HFFc6 (cell line): ENCODE measurements around the gene PPM1M. TPM values are rescaled to one million over a fixed set of nuclear protein-coding genes. Genes with fewer than 3 reads are reported as not detected.
A peak's percentile ranks its signal among the peaks of the same experiment; 100 is the strongest.

Experiments
- DNase-seq: peaks from one replicate; pipeline ENCODE4 v3.0.0-alpha.2; 2018
- H3K27ac Mint-ChIP-seq: 2 replicates; pipeline ENCODE4 v1.8.0; 2020; ENCODE audit warnings: mild to moderate bottlenecking, mixed read lengths
- H3K27me3 Mint-ChIP-seq: 2 replicates; pipeline ENCODE4 v1.8.0; 2021; ENCODE audit warnings: mild to moderate bottlenecking, moderate library complexity, mixed read lengths; ENCODE audit not compliant: insufficient read depth
- H3K36me3 Mint-ChIP-seq: 2 replicates; pipeline ENCODE4 v1.8.0; 2021; ENCODE audit warnings: low read depth, mixed read lengths
- H3K4me1 Mint-ChIP-seq: 2 replicates; pipeline ENCODE4 v1.8.0; 2020; ENCODE audit warnings: low read depth, mixed read lengths
- H3K4me3 Mint-ChIP-seq: 2 replicates; pipeline ENCODE4 v1.8.0; 2020; ENCODE audit warnings: mild to moderate bottlenecking, moderate library complexity, mixed read lengths
- H3K9me3 Mint-ChIP-seq: 2 replicates; pipeline ENCODE4 v1.8.0; 2020; ENCODE audit warnings: mild to moderate bottlenecking, mixed read lengths
- CTCF ChIP-seq: fragments of 200-600 bp; sonication (generic); IDR thresholded peaks from 2 replicates; pipeline ENCODE4 v1.5.0; 2021; ENCODE audit warnings: antibody characterized with exemption, mild to moderate bottlenecking
- total RNA-seq, 6 experiments: library from RNA; stranded (reverse); fragmentation: NEBNext Ultra II Directional; extraction: Animal tissue kit (Norgen Biotek cat#: 25700); gene quantifications; 2 replicates in 1 of 6; 3 replicates in 5 of 6; pipeline ENCODE4 v1.2.3, GENCODE V29; 2021

The PPM1M gene
- total RNA-seq, 6 experiments from 2014 or later: 20.8 to 23.4 (median 20.9) TPM

GRCh38 chr3:52228751-52229291 lies 16.7 kb upstream of the PPM1M start:
- H3K27me3 Mint-ChIP-seq: peaks cover 4% of the 10 kb centered on the region
- H3K4me3 Mint-ChIP-seq: no peak overlapping the region
- TF ChIP-seq CTCF: no peak
- no peak for DNase-seq
- peaks cover 6% of the 10 kb centered on the region; the same call in 1 of the 2 replicates for H3K36me3 Mint-ChIP-seq
- H3K4me1 Mint-ChIP-seq: no peaks in the 10 kb centered on the region
- H3K27ac Mint-ChIP-seq: no peak overlapping the region
- no peaks in the 10 kb centered on the region for H3K9me3 Mint-ChIP-seq

- no peaks in the 10 kb centered on the region for H3K4me1 Mint-ChIP-seq
- H3K36me3 Mint-ChIP-seq: peaks cover 6% of the 10 kb centered on the region; the same call in 1 of the 2 replicates
- no peak overlapping the region for H3K27ac Mint-ChIP-seq
- no peak overlapping the region for H3K4me3 Mint-ChIP-seq
- H3K27me3 Mint-ChIP-seq: peaks cover 4% of the 10 kb centered on the region
- DNase-seq: no peak
- H3K9me3 Mint-ChIP-seq: no peaks in the 10 kb centered on the region
- TF ChIP-seq CTCF: no peak
Observed at GRCh38 chr3:52229656-52230055, 15.9 kb upstream of the PPM1M start.

GRCh38 chr3:52230461-52230860 lies 15.1 kb upstream of the PPM1M start:
- no peaks in the 10 kb centered on the region for H3K4me1 Mint-ChIP-seq
- no peak for DNase-seq
- no peak overlapping the region for H3K27ac Mint-ChIP-seq
- H3K27me3 Mint-ChIP-seq: peaks cover 4% of the 10 kb centered on the region
- H3K9me3 Mint-ChIP-seq: no peaks in the 10 kb centered on the region
- TF ChIP-seq CTCF: no peak
- no peak overlapping the region for H3K4me3 Mint-ChIP-seq
- H3K36me3 Mint-ChIP-seq: peaks cover 6% of the 10 kb centered on the region; the same call in 1 of the 2 replicates

GRCh38 chr3:52230889-52231499 lies 14.6 kb upstream of the PPM1M start:
- no peaks in the 10 kb centered on the region for H3K4me1 Mint-ChIP-seq

GRCh38 chr3:52231502-52232278 lies 13.9 kb upstream of the PPM1M start:
- Mint-ChIP-seq H3K4me1 (peaks cover 6% of the 10 kb centered on the region; the same call in 1 of the 2 replicates), H3K9me3 (no peaks in the 10 kb centered on the region), H3K27ac (no peak overlapping the region), H3K27me3 (no peaks in the 10 kb centered on the region; the same call in 1 of the 2 replicates), H3K36me3 (peaks cover 6% of the 10 kb centered on the region; the same call in 1 of the 2 replicates), H3K4me3 (no peak overlapping the region)
- DNase-seq: peak; percentile 40
- TF ChIP-seq CTCF: peak; percentile 98

More at GRCh38 chr3:52230889-52231499, 14.6 kb upstream of the PPM1M start:
- Mint-ChIP-seq H3K27ac (no peak overlapping the region), H3K27me3 (peaks cover 2% of the 10 kb centered on the region), H3K36me3 (peaks cover 6% of the 10 kb centered on the region; the same call in 1 of the 2 replicates), H3K9me3 (no peaks in the 10 kb centered on the region), H3K4me3 (no peak overlapping the region)
- DNase-seq: no peak
- TF ChIP-seq CTCF: no peak
